Activated effector memory CD4-positive, alpha-beta T cell treated with anti-CD3 and anti-CD28 coated beads, Interleukin-2, amount 50 U/mL, for 16 hours (primary cell): ENCODE data around the gene IL36A.

Experiments used
- DNase-seq: peaks from one replicate; pipeline ENCODE4 v3.0.0-alpha.2; 2020

IL36A gene

GRCh38 chr2:113053666-113054065, 48.4 kb downstream of the IL36A start:
- no peak for DNase-seq

GRCh38 chr2:113054066-113054465, 48.8 kb downstream of the IL36A start:
- DNase-seq, result no peak

- no peak for DNase-seq
These were observed 51.3 kb downstream of the IL36A start for GRCh38 chr2:113056521-113056920.

- DNase-seq, result no peak
These were observed 51.9 kb downstream of the IL36A start for GRCh38 chr2:113057117-113057516.
